ENCODE data around the gene CD46. TPM values are rescaled to one million over a fixed set of nuclear protein-coding genes. Genes with fewer than 3 reads are reported as not detected.
A peak's percentile ranks its signal among the peaks of the same experiment; 100 is the strongest.

Gene CD46
- total and polyA plus RNA-seq, 10 of the 15 experiments (the other 5 are each of a cell fraction or from before 2014, with no cell fraction given), result 61.1 to 198 (median 81.4) TPM

DNA sequence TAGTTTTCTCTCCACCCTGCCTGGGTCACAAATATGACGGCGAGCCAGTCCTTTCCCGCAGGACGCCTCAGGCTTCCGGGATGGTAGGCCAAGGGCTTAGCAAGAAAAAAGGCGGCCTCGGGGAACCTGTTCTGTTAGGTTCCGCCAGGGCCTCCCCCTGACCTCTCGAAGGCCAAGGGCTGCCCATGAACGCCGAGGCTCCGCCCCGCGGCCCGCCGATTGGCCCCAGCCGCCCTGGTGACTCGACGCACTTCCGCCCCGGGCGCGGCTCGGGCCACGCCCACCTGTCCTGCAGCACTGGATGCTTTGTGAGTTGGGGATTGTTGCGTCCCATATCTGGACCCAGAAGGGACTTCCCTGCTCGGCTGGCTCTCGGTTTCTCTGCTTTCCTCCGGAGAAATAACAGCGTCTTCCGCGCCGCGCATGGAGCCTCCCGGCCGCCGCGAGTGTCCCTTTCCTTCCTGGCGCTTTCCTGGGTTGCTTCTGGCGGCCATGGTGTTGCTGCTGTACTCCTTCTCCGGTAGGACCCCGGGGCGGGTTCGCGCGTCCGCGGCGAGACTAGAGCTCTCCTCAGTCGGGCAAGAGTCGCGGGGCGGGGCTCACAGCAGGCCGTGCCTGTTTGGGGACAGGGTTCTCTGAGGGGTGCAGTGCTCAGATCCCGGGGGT is at the start of gene CD46 (continued):
- TF ChIP-seq TAF1 (IDR thresholded peaks at IDR 0.05; ENCODE audit: borderline replicate concordance, low read depth, low read length) (peak; percentile 75), KDM1A (IDR thresholded peaks at IDR 0.05; ENCODE audit: borderline replicate concordance) (no peak), IKZF2 (IDR thresholded peaks at IDR 0.05) (0 out of 4 replicates have a peak, but pooled peaks of 1 of the 2 experiments have one; percentile 5), KLF5 (IDR thresholded peaks at IDR 0.05; ENCODE audit: partially characterized antibody) (peak; percentile 64), TCF12 (IDR thresholded peaks at IDR 0.05; ENCODE audit: low read depth, low read length) (peak; percentile 25; the same call in 1 of the 2 replicates), LARP7 (IDR thresholded peaks at IDR 0.05) (0 out of 2 replicates have a peak, but pooled peaks have one; percentile 57), NR2F1 (conservative IDR thresholded peaks at IDR 0.05) (peak; percentile 91), MEF2A (IDR thresholded peaks at IDR 0.05; ENCODE audit: insufficient read depth, low read depth, low read length) (no peak), POLR2A (IDR thresholded peaks at IDR 0.05; ENCODE audit: low read depth, low read length) (peak; percentile 81), CREM (IDR thresholded peaks at IDR 0.05; ENCODE audit: low read depth) (peak; percentile 23; the same call in 1 of the 2 replicates), CBFB (IDR thresholded peaks at IDR 0.05; ENCODE audit: low read depth) (0 out of 2 replicates have a peak, but pooled peaks have one; percentile 48), ESRRA (IDR thresholded peaks at IDR 0.05; ENCODE audit: low read length) (0 out of 2 replicates have a peak, but pooled peaks have one; percentile 6), RB1 (IDR thresholded peaks at IDR 0.05; ENCODE audit: borderline replicate concordance) (no peak; the same call in 1 of the 2 replicates), SPI1 (IDR thresholded peaks at IDR 0.05; ENCODE audit: borderline replicate concordance, insufficient read depth, low read depth, low read length) (peak; percentile 71)
- TF ChIP-seq, protein P1, sequence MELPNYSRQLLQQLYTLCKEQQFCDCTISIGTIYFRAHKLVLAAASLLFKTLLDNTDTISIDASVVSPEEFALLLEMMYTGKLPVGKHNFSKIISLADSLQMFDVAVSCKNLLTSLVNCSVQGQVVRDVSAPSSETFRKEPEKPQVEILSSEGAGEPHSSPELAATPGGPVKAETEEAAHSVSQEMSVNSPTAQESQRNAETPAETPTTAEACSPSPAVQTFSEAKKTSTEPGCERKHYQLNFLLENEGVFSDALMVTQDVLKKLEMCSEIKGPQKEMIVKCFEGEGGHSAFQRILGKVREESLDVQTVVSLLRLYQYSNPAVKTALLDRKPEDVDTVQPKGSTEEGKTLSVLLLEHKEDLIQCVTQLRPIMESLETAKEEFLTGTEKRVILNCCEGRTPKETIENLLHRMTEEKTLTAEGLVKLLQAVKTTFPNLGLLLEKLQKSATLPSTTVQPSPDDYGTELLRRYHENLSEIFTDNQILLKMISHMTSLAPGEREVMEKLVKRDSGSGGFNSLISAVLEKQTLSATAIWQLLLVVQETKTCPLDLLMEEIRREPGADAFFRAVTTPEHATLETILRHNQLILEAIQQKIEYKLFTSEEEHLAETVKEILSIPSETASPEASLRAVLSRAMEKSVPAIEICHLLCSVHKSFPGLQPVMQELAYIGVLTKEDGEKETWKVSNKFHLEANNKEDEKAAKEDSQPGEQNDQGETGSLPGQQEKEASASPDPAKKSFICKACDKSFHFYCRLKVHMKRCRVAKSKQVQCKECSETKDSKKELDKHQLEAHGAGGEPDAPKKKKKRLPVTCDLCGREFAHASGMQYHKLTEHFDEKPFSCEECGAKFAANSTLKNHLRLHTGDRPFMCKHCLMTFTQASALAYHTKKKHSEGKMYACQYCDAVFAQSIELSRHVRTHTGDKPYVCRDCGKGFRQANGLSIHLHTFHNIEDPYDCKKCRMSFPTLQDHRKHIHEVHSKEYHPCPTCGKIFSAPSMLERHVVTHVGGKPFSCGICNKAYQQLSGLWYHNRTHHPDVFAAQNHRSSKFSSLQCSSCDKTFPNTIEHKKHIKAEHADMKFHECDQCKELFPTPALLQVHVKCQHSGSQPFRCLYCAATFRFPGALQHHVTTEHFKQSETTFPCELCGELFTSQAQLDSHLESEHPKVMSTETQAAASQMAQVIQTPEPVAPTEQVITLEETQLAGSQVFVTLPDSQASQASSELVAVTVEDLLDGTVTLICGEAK (IDR thresholded peaks at IDR 0.05; ENCODE audit: borderline replicate concordance), result peak; percentile 64
- TF ChIP-seq, protein P2, sequence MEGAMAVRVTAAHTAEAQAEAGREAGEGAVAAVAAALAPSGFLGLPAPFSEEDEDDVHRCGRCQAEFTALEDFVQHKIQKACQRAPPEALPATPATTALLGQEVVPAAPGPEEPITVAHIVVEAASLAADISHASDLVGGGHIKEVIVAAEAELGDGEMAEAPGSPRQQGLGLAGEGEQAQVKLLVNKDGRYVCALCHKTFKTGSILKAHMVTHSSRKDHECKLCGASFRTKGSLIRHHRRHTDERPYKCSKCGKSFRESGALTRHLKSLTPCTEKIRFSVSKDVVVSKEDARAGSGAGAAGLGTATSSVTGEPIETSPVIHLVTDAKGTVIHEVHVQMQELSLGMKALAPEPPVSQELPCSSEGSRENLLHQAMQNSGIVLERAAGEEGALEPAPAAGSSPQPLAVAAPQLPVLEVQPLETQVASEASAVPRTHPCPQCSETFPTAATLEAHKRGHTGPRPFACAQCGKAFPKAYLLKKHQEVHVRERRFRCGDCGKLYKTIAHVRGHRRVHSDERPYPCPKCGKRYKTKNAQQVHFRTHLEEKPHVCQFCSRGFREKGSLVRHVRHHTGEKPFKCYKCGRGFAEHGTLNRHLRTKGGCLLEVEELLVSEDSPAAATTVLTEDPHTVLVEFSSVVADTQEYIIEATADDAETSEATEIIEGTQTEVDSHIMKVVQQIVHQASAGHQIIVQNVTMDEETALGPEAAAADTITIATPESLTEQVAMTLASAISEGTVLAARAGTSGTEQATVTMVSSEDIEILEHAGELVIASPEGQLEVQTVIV (IDR thresholded peaks at IDR 0.05; ENCODE audit: borderline replicate concordance, partially characterized antibody), result peak; percentile 17
- TF ChIP-seq, protein P3, sequence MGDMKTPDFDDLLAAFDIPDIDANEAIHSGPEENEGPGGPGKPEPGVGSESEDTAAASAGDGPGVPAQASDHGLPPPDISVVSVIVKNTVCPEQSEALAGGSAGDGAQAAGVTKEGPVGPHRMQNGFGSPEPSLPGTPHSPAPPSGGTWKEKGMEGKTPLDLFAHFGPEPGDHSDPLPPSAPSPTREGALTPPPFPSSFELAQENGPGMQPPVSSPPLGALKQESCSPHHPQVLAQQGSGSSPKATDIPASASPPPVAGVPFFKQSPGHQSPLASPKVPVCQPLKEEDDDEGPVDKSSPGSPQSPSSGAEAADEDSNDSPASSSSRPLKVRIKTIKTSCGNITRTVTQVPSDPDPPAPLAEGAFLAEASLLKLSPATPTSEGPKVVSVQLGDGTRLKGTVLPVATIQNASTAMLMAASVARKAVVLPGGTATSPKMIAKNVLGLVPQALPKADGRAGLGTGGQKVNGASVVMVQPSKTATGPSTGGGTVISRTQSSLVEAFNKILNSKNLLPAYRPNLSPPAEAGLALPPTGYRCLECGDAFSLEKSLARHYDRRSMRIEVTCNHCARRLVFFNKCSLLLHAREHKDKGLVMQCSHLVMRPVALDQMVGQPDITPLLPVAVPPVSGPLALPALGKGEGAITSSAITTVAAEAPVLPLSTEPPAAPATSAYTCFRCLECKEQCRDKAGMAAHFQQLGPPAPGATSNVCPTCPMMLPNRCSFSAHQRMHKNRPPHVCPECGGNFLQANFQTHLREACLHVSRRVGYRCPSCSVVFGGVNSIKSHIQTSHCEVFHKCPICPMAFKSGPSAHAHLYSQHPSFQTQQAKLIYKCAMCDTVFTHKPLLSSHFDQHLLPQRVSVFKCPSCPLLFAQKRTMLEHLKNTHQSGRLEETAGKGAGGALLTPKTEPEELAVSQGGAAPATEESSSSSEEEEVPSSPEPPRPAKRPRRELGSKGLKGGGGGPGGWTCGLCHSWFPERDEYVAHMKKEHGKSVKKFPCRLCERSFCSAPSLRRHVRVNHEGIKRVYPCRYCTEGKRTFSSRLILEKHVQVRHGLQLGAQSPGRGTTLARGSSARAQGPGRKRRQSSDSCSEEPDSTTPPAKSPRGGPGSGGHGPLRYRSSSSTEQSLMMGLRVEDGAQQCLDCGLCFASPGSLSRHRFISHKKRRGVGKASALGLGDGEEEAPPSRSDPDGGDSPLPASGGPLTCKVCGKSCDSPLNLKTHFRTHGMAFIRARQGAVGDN (IDR thresholded peaks at IDR 0.05), result peak; percentile 87
- TF ChIP-seq, protein P4, sequence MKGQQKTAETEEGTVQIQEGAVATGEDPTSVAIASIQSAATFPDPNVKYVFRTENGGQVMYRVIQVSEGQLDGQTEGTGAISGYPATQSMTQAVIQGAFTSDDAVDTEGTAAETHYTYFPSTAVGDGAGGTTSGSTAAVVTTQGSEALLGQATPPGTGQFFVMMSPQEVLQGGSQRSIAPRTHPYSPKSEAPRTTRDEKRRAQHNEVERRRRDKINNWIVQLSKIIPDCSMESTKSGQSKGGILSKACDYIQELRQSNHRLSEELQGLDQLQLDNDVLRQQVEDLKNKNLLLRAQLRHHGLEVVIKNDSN (IDR thresholded peaks at IDR 0.05; ENCODE audit: borderline replicate concordance, extremely low read length, insufficient read depth, low read depth, low read length), result peak; percentile 93
